HEK293 (cell line): Measurements from ENCODE around the gene RASGRP1.

Experiments
- CTCF ChIA-PET: fragments of 350-600 bp; formaldehyde crosslinking; extraction: SDS; loops from one replicate; lab custom pipeline; 2021; ENCODE audit warnings: antibody characterized with exemption; lab: Yijun Ruan, JAX
- POLR2A ChIA-PET: fragments of 300-600 bp; formaldehyde crosslinking; extraction: SDS; loops from one replicate; lab custom pipeline; 2020; ENCODE audit warnings: antibody characterized with exemption, inconsistent platforms; lab: Yijun Ruan, JAX
- H3K27ac ChIP-seq: fragments of 200-500 bp; sonication (Bioruptor generic); 2 replicates; pipeline ENCODE4 v1.5.1; 2014; ENCODE audit warnings: low read depth, low read length, control low read depth, inconsistent platforms; ENCODE audit errors: extremely low read depth
- H3K36me3 ChIP-seq, 2 experiments: fragments of 200-500 bp in 1 of 2; sonication (Bioruptor generic) in 1 of 2; 1 replicate in 1 of 2; 2 replicates in 1 of 2; pipeline ENCODE4 v1.5.1; 2014 to 2017; ENCODE audit warnings: inconsistent platforms in 2 of 2, low read length in 2 of 2; ENCODE audit not compliant: control insufficient read depth in 2 of 2, insufficient read depth in 1 of 2
- H3K4me1 ChIP-seq: fragments of 200-500 bp; sonication (Bioruptor generic); 2 replicates; pipeline ENCODE4 v1.5.1; 2014; ENCODE audit warnings: mild to moderate bottlenecking, low read length, inconsistent platforms; ENCODE audit not compliant: control insufficient read depth, insufficient read depth
- H3K4me3 ChIP-seq: 2 replicates; pipeline ENCODE4 v1.5.1; 2011; ENCODE audit warnings: low read depth, mild to moderate bottlenecking, control low read depth, low read length, moderate library complexity
- H3K9me3 ChIP-seq: fragments of 200-500 bp; sonication (Bioruptor generic); 2 replicates; pipeline ENCODE4 v1.5.1; 2014; ENCODE audit warnings: low read depth, low read length, inconsistent platforms; ENCODE audit not compliant: control insufficient read depth, insufficient read depth
- OSR2 ChIP-seq: fragments of 450-650 bp; formaldehyde crosslinking; IDR thresholded peaks from 2 replicates; pipeline ENCODE4 v1.5.1; 2016; ENCODE audit warnings: missing biosample characterization, missing genetic modification characterization
- SALL2 ChIP-seq: fragments of 450-650 bp; formaldehyde crosslinking; IDR thresholded peaks from 2 replicates; pipeline ENCODE4 v1.5.0; 2017; ENCODE audit warnings: missing biosample characterization, mild to moderate bottlenecking, missing genetic modification characterization, borderline replicate concordance
- SCRT1 ChIP-seq: fragments of 450-650 bp; formaldehyde crosslinking; IDR thresholded peaks from 2 replicates; pipeline ENCODE4 v1.5.1; 2016; ENCODE audit warnings: missing biosample characterization, missing genetic modification characterization, borderline replicate concordance
- YY1 ChIP-seq: fragments of 450-650 bp; formaldehyde crosslinking; IDR thresholded peaks from 2 replicates; pipeline ENCODE4 v1.5.1; 2018; ENCODE audit warnings: missing biosample characterization, missing genetic modification characterization
- ZBTB20 ChIP-seq: fragments of 450-650 bp; formaldehyde crosslinking; IDR thresholded peaks from 2 replicates; pipeline ENCODE4 v1.5.1; 2016; ENCODE audit warnings: missing biosample characterization, missing genetic modification characterization
- ZEB2 ChIP-seq: fragments of 450-650 bp; formaldehyde crosslinking; IDR thresholded peaks from 2 replicates; pipeline ENCODE4 v1.5.1; 2016; ENCODE audit warnings: missing biosample characterization, missing genetic modification characterization
- ZFP69B ChIP-seq: fragments of 450-650 bp; formaldehyde crosslinking; IDR thresholded peaks from 2 replicates; pipeline ENCODE4 v1.5.1; 2016; ENCODE audit warnings: missing biosample characterization, missing genetic modification characterization
- ZNF184 ChIP-seq: fragments of 450-650 bp; IDR thresholded peaks from 2 replicates; pipeline ENCODE4 v1.5.1; 2018; ENCODE audit warnings: missing biosample characterization, mild to moderate bottlenecking, missing genetic modification characterization
- ZNF211 ChIP-seq: fragments of 450-650 bp; formaldehyde crosslinking; IDR thresholded peaks from 2 replicates; pipeline ENCODE4 v1.5.1; 2016; ENCODE audit warnings: low read depth, missing biosample characterization, missing genetic modification characterization
- ZNF214 ChIP-seq: fragments of 450-650 bp; formaldehyde crosslinking; IDR thresholded peaks from 2 replicates; pipeline ENCODE4 v1.5.1; 2017; ENCODE audit warnings: missing biosample characterization, mild to moderate bottlenecking, missing genetic modification characterization, borderline replicate concordance
- ZNF311 ChIP-seq: fragments of 450-650 bp; formaldehyde crosslinking; IDR thresholded peaks from 2 replicates; pipeline ENCODE4 v1.5.1; 2017; ENCODE audit warnings: missing biosample characterization, missing genetic modification characterization, borderline replicate concordance
- ZNF362 ChIP-seq: fragments of 450-650 bp; formaldehyde crosslinking; IDR thresholded peaks from 2 replicates; pipeline ENCODE4 v1.5.1; 2016; ENCODE audit warnings: missing biosample characterization, missing genetic modification characterization
- ZNF544 ChIP-seq: fragments of 450-650 bp; formaldehyde crosslinking; IDR thresholded peaks from 2 replicates; pipeline ENCODE4 v1.5.0; 2017; ENCODE audit warnings: missing biosample characterization, missing genetic modification characterization
- ZNF549 ChIP-seq: fragments of 450-650 bp; IDR thresholded peaks from 2 replicates; pipeline ENCODE4 v1.5.1; 2018; ENCODE audit warnings: missing biosample characterization, missing genetic modification characterization, mild to moderate bottlenecking, inconsistent platforms, moderate library complexity
- ZNF660 ChIP-seq: fragments of 450-650 bp; IDR thresholded peaks from 2 replicates; pipeline ENCODE4 v1.5.1; 2018; ENCODE audit warnings: missing biosample characterization, mild to moderate bottlenecking, missing genetic modification characterization
- TF ChIP-seq, protein P1 (sequence below): fragments of 450-650 bp; formaldehyde crosslinking; IDR thresholded peaks from 2 replicates; pipeline ENCODE4 v1.5.1; 2016; ENCODE audit warnings: missing biosample characterization, missing genetic modification characterization
- TF ChIP-seq, protein P2 (sequence below): fragments of 450-650 bp; formaldehyde crosslinking; IDR thresholded peaks from 2 replicates; pipeline ENCODE4 v1.5.1; 2016; ENCODE audit warnings: missing biosample characterization, missing genetic modification characterization
- TF ChIP-seq, protein P3 (sequence below): fragments of 450-650 bp; formaldehyde crosslinking; IDR thresholded peaks from 2 replicates; pipeline ENCODE4 v1.5.1; 2016; ENCODE audit warnings: missing biosample characterization, missing genetic modification characterization
- TF ChIP-seq, protein P4 (sequence below): fragments of 450-650 bp; formaldehyde crosslinking; IDR thresholded peaks from 2 replicates; pipeline ENCODE4 v1.5.1; 2016; ENCODE audit warnings: missing biosample characterization, missing genetic modification characterization
- TF ChIP-seq, protein P5 (sequence below): fragments of 450-650 bp; formaldehyde crosslinking; IDR thresholded peaks from 2 replicates; pipeline ENCODE4 v1.5.1; 2017; ENCODE audit warnings: missing biosample characterization, missing genetic modification characterization

Gene RASGRP1

GRCh38 chr15:38602910-38603670, 38.5 kb upstream of the RASGRP1 start:
- CTCF ChIA-PET: interaction anchor here (1.0 to 1.3 kb wide), 2 partner anchors 39 to 163 kb away, joined by 3 to 4 read pairs; no protein-coding TSS in a partner anchor
- H3K9me3 ChIP-seq: no peaks in the 10 kb centered on the region
- H3K4me3 ChIP-seq: no peak overlapping the region
- no peaks in the 10 kb centered on the region for H3K4me1 ChIP-seq
- POLR2A ChIA-PET: interaction anchor here (0.6 kb wide), 1 partner anchor 126 kb away, joined by 3 read pairs; no protein-coding TSS in a partner anchor
- TF ChIP-seq OSR2 (no peak), SALL2 (tag by site-specific recombination) (no peak), YY1 (tag by site-specific recombination) (no peak), ZNF311 (tag by site-specific recombination) (no peak), ZFP69B (tag by site-specific recombination) (no peak)
- TF ChIP-seq, all 188 proteins: peak for 0
- H3K27ac ChIP-seq: no peak overlapping the region
- H3K36me3 ChIP-seq: no peaks in the 10 kb centered on the region

DNA sequence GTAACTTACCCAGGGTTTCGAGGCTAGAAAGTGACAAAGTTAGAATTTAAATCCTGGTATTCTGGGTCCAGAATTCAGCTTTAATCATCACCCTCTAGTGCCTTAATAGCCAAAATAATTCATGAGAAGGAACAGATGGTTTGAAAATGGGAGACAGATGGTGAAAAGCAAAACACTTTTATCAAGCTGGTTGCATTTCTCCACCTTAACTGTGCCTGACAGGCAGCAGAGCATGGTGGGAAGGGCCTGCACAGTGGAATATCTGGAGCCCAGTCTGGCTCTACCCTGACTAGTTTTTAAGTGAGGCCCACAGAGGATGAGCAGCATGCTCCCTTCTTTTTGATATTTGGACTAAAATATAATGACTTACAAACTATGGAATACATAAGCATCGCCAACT, 35.6 kb upstream of the RASGRP1 start:
- Histone ChIP-seq H3K36me3 (no peaks in the 10 kb centered on the region), H3K4me3 (no peak overlapping the region), H3K27ac (no peak overlapping the region), H3K4me1 (no peaks in the 10 kb centered on the region), H3K9me3 (no peaks in the 10 kb centered on the region)
- ChIA-PET CTCF (interaction anchor here (0.9 kb wide), 1 partner anchor 36 kb away, joined by 3 read pairs; no protein-coding TSS in a partner anchor), POLR2A (no interaction called here)
- TF ChIP-seq ZNF184 (tag by site-specific recombination) (no peak), ZNF362 (tag by site-specific recombination) (no peak), ZEB2 (no peak), ZNF549 (tag by site-specific recombination) (no peak), ZNF544 (tag by site-specific recombination) (no peak), SCRT1 (no peak), ZBTB20 (tag by site-specific recombination) (no peak), ZNF660 (no peak), ZNF214 (tag by site-specific recombination) (no peak), ZNF211 (tag by site-specific recombination) (no peak)
- TF ChIP-seq, protein P1, sequence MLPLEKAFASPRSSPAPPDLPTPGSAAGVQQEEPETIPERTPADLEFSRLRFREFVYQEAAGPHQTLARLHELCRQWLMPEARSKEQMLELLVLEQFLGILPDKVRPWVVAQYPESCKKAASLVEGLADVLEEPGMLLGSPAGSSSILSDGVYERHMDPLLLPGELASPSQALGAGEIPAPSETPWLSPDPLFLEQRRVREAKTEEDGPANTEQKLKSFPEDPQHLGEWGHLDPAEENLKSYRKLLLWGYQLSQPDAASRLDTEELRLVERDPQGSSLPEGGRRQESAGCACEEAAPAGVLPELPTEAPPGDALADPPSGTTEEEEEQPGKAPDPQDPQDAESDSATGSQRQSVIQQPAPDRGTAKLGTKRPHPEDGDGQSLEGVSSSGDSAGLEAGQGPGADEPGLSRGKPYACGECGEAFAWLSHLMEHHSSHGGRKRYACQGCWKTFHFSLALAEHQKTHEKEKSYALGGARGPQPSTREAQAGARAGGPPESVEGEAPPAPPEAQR (tag by site-specific recombination): no peak
- TF ChIP-seq, protein P2, sequence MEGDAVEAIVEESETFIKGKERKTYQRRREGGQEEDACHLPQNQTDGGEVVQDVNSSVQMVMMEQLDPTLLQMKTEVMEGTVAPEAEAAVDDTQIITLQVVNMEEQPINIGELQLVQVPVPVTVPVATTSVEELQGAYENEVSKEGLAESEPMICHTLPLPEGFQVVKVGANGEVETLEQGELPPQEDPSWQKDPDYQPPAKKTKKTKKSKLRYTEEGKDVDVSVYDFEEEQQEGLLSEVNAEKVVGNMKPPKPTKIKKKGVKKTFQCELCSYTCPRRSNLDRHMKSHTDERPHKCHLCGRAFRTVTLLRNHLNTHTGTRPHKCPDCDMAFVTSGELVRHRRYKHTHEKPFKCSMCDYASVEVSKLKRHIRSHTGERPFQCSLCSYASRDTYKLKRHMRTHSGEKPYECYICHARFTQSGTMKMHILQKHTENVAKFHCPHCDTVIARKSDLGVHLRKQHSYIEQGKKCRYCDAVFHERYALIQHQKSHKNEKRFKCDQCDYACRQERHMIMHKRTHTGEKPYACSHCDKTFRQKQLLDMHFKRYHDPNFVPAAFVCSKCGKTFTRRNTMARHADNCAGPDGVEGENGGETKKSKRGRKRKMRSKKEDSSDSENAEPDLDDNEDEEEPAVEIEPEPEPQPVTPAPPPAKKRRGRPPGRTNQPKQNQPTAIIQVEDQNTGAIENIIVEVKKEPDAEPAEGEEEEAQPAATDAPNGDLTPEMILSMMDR (tag by site-specific recombination): no peak
- TF ChIP-seq, protein P3, sequence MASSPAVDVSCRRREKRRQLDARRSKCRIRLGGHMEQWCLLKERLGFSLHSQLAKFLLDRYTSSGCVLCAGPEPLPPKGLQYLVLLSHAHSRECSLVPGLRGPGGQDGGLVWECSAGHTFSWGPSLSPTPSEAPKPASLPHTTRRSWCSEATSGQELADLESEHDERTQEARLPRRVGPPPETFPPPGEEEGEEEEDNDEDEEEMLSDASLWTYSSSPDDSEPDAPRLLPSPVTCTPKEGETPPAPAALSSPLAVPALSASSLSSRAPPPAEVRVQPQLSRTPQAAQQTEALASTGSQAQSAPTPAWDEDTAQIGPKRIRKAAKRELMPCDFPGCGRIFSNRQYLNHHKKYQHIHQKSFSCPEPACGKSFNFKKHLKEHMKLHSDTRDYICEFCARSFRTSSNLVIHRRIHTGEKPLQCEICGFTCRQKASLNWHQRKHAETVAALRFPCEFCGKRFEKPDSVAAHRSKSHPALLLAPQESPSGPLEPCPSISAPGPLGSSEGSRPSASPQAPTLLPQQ (tag by site-specific recombination): no peak
- TF ChIP-seq, protein P4, sequence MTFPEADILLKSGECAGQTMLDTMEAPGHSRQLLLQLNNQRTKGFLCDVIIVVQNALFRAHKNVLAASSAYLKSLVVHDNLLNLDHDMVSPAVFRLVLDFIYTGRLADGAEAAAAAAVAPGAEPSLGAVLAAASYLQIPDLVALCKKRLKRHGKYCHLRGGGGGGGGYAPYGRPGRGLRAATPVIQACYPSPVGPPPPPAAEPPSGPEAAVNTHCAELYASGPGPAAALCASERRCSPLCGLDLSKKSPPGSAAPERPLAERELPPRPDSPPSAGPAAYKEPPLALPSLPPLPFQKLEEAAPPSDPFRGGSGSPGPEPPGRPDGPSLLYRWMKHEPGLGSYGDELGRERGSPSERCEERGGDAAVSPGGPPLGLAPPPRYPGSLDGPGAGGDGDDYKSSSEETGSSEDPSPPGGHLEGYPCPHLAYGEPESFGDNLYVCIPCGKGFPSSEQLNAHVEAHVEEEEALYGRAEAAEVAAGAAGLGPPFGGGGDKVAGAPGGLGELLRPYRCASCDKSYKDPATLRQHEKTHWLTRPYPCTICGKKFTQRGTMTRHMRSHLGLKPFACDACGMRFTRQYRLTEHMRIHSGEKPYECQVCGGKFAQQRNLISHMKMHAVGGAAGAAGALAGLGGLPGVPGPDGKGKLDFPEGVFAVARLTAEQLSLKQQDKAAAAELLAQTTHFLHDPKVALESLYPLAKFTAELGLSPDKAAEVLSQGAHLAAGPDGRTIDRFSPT: no peak
- TF ChIP-seq, protein P5, sequence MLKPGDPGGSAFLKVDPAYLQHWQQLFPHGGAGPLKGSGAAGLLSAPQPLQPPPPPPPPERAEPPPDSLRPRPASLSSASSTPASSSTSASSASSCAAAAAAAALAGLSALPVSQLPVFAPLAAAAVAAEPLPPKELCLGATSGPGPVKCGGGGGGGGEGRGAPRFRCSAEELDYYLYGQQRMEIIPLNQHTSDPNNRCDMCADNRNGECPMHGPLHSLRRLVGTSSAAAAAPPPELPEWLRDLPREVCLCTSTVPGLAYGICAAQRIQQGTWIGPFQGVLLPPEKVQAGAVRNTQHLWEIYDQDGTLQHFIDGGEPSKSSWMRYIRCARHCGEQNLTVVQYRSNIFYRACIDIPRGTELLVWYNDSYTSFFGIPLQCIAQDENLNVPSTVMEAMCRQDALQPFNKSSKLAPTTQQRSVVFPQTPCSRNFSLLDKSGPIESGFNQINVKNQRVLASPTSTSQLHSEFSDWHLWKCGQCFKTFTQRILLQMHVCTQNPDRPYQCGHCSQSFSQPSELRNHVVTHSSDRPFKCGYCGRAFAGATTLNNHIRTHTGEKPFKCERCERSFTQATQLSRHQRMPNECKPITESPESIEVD (tag by site-specific recombination): no peak
